ENCODE measurements around the gene LRRC8A. TPM values are rescaled to one million over a fixed set of nuclear protein-coding genes. Genes with fewer than 3 reads are reported as not detected.

The LRRC8A gene
- total RNA-seq, 4 donors from 2014 or later, result 38.1 to 95.1 (median 49.9) TPM

GRCh38 chr9:128928624-128929023, 46.7 kb downstream of the LRRC8A start:
- no peak overlapping the region for H3K27ac ChIP-seq
- no peaks in the 10 kb centered on the region for H3K9me3 ChIP-seq
- no peaks in the 10 kb centered on the region for H3K27me3 ChIP-seq
- H3K36me3 ChIP-seq, result peaks cover 0 to 14% of the 10 kb centered on the region in 2 donors
- 76 to 85% methylated on average over 2 of the region's 2 CpGs for WGBS, 2 donors (ENCODE audit: low coverage in 1 of 2)
- H3K4me1 ChIP-seq, result peaks cover 0 to 13% (median 0%) of the 10 kb centered on the region in 3 donors
- no peak overlapping the region for H3K4me3 ChIP-seq
- no peak for TF ChIP-seq POLR2A (IDR thresholded peaks at IDR 0.05)
- no peak for TF ChIP-seq EP300 (IDR thresholded peaks at IDR 0.05)
- no peak for TF ChIP-seq POLR2AphosphoS5 (IDR thresholded peaks at IDR 0.05)
- TF ChIP-seq, protein P1, sequence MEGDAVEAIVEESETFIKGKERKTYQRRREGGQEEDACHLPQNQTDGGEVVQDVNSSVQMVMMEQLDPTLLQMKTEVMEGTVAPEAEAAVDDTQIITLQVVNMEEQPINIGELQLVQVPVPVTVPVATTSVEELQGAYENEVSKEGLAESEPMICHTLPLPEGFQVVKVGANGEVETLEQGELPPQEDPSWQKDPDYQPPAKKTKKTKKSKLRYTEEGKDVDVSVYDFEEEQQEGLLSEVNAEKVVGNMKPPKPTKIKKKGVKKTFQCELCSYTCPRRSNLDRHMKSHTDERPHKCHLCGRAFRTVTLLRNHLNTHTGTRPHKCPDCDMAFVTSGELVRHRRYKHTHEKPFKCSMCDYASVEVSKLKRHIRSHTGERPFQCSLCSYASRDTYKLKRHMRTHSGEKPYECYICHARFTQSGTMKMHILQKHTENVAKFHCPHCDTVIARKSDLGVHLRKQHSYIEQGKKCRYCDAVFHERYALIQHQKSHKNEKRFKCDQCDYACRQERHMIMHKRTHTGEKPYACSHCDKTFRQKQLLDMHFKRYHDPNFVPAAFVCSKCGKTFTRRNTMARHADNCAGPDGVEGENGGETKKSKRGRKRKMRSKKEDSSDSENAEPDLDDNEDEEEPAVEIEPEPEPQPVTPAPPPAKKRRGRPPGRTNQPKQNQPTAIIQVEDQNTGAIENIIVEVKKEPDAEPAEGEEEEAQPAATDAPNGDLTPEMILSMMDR (IDR thresholded peaks at IDR 0.05), result no peak
- no peak for ATAC-seq

- no peaks in the 10 kb centered on the region for H3K27me3 ChIP-seq
- H3K4me3 ChIP-seq, result no peak overlapping the region
- TF ChIP-seq POLR2AphosphoS5 (IDR thresholded peaks at IDR 0.05) (no peak), EP300 (IDR thresholded peaks at IDR 0.05) (no peak), POLR2A (IDR thresholded peaks at IDR 0.05) (no peak)
- TF ChIP-seq, protein P1 (IDR thresholded peaks at IDR 0.05), result no peak
- WGBS, 2 donors (ENCODE audit: low coverage in 1 of 2), result 83 to 100% methylated on average over 3 of the region's 4 CpGs
- H3K27ac ChIP-seq, result no peak overlapping the region
- H3K36me3 ChIP-seq, result peaks cover 0 to 24% of the 10 kb centered on the region in 2 donors
- H3K4me1 ChIP-seq, result peaks cover 0 to 10% (median 0%) of the 10 kb centered on the region in 3 donors
- ATAC-seq, result no peak
- no peaks in the 10 kb centered on the region for H3K9me3 ChIP-seq
Measured at GRCh38 chr9:128929560-128929959, 47.6 kb downstream of the LRRC8A start.

- Histone ChIP-seq H3K4me1 (no peaks in the 10 kb centered on the region), H3K27ac (no peak overlapping the region), H3K4me3 (no peak overlapping the region), H3K9me3 (no peaks in the 10 kb centered on the region), H3K36me3 (peaks cover 0 to 38% of the 10 kb centered on the region in 2 donors), H3K27me3 (no peaks in the 10 kb centered on the region)
- WGBS, 2 donors (ENCODE audit: low coverage in 1 of 2), result no CpG with 5 or more reads among the region's 5 CpGs
- no peak for ATAC-seq
- TF ChIP-seq POLR2A (IDR thresholded peaks at IDR 0.05) (no peak), POLR2AphosphoS5 (IDR thresholded peaks at IDR 0.05) (no peak), EP300 (IDR thresholded peaks at IDR 0.05) (no peak)
- TF ChIP-seq, protein P1 (IDR thresholded peaks at IDR 0.05), result no peak
Measured at GRCh38 chr9:128933731-128934130, 51.8 kb downstream of the LRRC8A start.

DNA sequence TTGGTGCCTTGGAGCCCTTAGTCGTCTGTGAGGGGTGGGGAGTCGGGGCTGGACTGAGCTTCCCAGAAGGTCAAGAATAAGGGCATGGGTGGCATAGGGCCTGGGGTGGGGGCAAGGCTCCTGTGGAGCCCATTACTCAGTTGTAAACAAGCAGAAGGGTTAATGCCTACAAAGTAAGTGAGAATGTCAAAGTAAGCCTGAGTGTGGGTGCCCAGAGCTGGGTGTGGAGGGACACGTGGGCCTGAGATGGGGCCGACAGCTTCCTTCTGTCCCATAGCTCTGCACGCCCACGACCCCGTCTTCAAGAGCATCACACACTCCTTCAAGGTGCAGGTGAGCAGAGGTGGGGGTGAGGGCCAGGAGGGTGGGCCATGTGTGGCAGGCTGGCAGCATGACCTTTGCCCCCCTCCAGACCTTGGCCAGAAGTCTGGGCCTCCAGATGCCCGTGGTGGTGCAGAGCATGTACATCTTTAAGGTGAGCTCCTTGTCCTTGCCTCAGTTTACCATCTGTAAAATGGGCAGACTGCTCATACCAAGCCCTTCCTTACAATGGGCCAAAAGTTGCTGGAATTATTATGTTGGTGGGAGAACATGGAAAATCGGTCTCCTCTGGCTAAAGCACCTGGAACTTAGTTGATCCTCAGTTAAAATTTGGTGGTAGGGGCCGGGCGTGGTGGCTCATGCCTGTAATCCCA, 54.4 kb downstream of the LRRC8A start:
- peaks cover 0 to 44% of the 10 kb centered on the region in 2 donors for H3K36me3 ChIP-seq
- H3K27ac ChIP-seq, result no peak overlapping the region
- no peak overlapping the region for H3K4me3 ChIP-seq
- no peaks in the 10 kb centered on the region for H3K27me3 ChIP-seq
- no peaks in the 10 kb centered on the region for H3K9me3 ChIP-seq
- peaks cover 0 to 13% (median 0%) of the 10 kb centered on the region in 3 donors for H3K4me1 ChIP-seq
- WGBS, 2 donors (ENCODE audit: low coverage in 1 of 2), result 86 to 100% methylated on average over 1 to 7 of the region's 11 CpGs
- ATAC-seq, result no peak
- no peak for TF ChIP-seq POLR2AphosphoS5 (IDR thresholded peaks at IDR 0.05)
- no peak for TF ChIP-seq POLR2A (IDR thresholded peaks at IDR 0.05)
- TF ChIP-seq, protein P1 (IDR thresholded peaks at IDR 0.05), result no peak
- no peak for TF ChIP-seq EP300 (IDR thresholded peaks at IDR 0.05)
